Measurements from ENCODE around the gene PRMT1. TPM values are rescaled to one million over a fixed set of nuclear protein-coding genes. Genes with fewer than 3 reads are reported as not detected.

The PRMT1 gene
- total RNA-seq, 1 donor from 2014 or later: 105 TPM

GRCh38 chr19:49651029-49651819 is 25.8 kb upstream of the PRMT1 start:
- DNase-seq (ENCODE audit: low spot score): no peak

GRCh38 chr19:49651820-49652550 is 25.1 kb upstream of the PRMT1 start:
- no peak for DNase-seq (ENCODE audit: low spot score)

- DNase-seq (ENCODE audit: low spot score): no peak
These were observed 24.3 kb upstream of the PRMT1 start for GRCh38 chr19:49652551-49653465.

GRCh38 chr19:49653466-49653806 is 23.6 kb upstream of the PRMT1 start:
- DNase-seq (ENCODE audit: low spot score): no peak

GRCh38 chr19:49654581-49654980 is 22.5 kb upstream of the PRMT1 start:
- DNase-seq (ENCODE audit: low spot score): no peak

GRCh38 chr19:49655570-49656455 is 21.3 kb upstream of the PRMT1 start:
- DNase-seq (ENCODE audit: low spot score): no peak

GRCh38 chr19:49656456-49657109 is 20.5 kb upstream of the PRMT1 start:
- no peak for DNase-seq (ENCODE audit: low spot score)

- DNase-seq (ENCODE audit: low spot score): no peak
These were observed 19.5 kb upstream of the PRMT1 start for GRCh38 chr19:49657493-49658138.

GRCh38 chr19:49658139-49658517 is 18.9 kb upstream of the PRMT1 start:
- no peak for DNase-seq (ENCODE audit: low spot score)

GRCh38 chr19:49658566-49659442 is 18.3 kb upstream of the PRMT1 start:
- no peak for DNase-seq (ENCODE audit: low spot score)

- no peak for DNase-seq (ENCODE audit: low spot score)
These were observed 16.6 kb upstream of the PRMT1 start for GRCh38 chr19:49660338-49660961.

GRCh38 chr19:49662011-49662410 is 15.1 kb upstream of the PRMT1 start:
- DNase-seq (ENCODE audit: low spot score): no peak

GRCh38 chr19:49663224-49663623 is 13.8 kb upstream of the PRMT1 start:
- DNase-seq (ENCODE audit: low spot score): no peak

GRCh38 chr19:49664171-49665035 is 12.7 kb upstream of the PRMT1 start:
- DNase-seq (ENCODE audit: low spot score): peak; percentile 97

- DNase-seq (ENCODE audit: low spot score): no peak
These were observed 12.1 kb upstream of the PRMT1 start for GRCh38 chr19:49665036-49665350.

- peak; percentile 99 for DNase-seq (ENCODE audit: low spot score)
These were observed 11.5 kb upstream of the PRMT1 start, which contains the start of the genes BCL2L12 and IRF3 for GRCh38 chr19:49665351-49666119. Gene BCL2L12 (plus strand): TSS chr19:49665933. CDS start chr19:49666693, 760 bp downstream. Gene IRF3 (minus strand): TSS chr19:49665857. CDS start chr19:49664838, 1,019 bp downstream.
